Head of caudate nucleus (tissue), 42 donors: ENCODE measurements around the gene FAF1.
A peak's percentile ranks its signal among the peaks of the same experiment; 100 is the strongest.
"Not testable (repeated sequence)": the region's sequence is repeated elsewhere in the genome, so short reads cannot be mapped to it uniquely, and the experiment has no call there.

Source experiments
- DNase-seq, 42 donors: peaks; one replicate each; pipeline versions ENCODE4 v3.0.0 to v3.0.0-alpha.2; 2020 to 2021; ENCODE audit warnings: mixed read lengths in 7 of 42
- intact Hi-C: fragments of 100-400 bp; cut with DNase I; formaldehyde crosslinking; loops from one replicate; pipeline ENCODE4 v1.15.0; 2022

FAF1 gene

GRCh38 chr1:50826792-50827191 is 133.3 kb downstream of the FAF1 start:
- DNase-seq, intact Hi-C loops: not testable (repeated sequence)

GRCh38 chr1:50822035-50822776 is 137.9 kb downstream of the FAF1 start:
- peak in 9 of 42 donors; percentile 3 to 45 (median 22) for DNase-seq
- intact Hi-C loops: no loop called here

GRCh38 chr1:50820545-50820944 is 139.5 kb downstream of the FAF1 start:
- DNase-seq: no peak
- intact Hi-C loops: no loop called here

DNA sequence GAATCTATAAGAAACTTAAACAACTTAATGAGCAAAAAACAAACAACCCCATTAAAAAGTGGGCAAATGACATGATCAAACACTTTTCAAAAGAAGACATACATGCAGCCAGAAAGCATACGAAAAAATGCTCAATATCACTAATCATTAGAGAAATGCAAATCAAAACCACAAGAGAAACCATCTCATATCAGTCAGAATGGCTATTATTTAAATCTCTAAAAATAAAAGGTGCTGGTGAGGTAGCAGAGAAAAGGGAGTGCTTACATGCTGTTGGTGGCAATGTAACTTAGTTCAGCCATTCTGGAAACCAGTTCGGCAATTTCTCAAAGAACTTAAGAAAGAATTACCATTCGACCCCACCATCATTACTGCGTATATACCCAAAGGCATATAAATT is 147.7 kb downstream of the FAF1 start:
- intact Hi-C loops: no loop called here
- no peak for DNase-seq

GRCh38 chr1:50808296-50808695 is 151.8 kb downstream of the FAF1 start:
- no peak for DNase-seq
- intact Hi-C loops: no loop called here

GRCh38 chr1:50796272-50796671 is 163.8 kb downstream of the FAF1 start:
- intact Hi-C loops: no loop called here
- no peak for DNase-seq

GRCh38 chr1:50793521-50793920 is 166.5 kb downstream of the FAF1 start:
- no peak for DNase-seq
- intact Hi-C loops: no loop called here

- DNase-seq: no peak
These were observed 172.8 kb downstream of the FAF1 start for GRCh38 chr1:50787266-50787665.

GRCh38 chr1:50783286-50783685 is 176.8 kb downstream of the FAF1 start:
- intact Hi-C loops: no loop called here
- DNase-seq: no peak

More at GRCh38 chr1:50787266-50787665, 172.8 kb downstream of the FAF1 start:
- intact Hi-C loops: no loop called here

GRCh38 chr1:50780797-50781196 is 179.3 kb downstream of the FAF1 start:
- DNase-seq: no peak
- intact Hi-C loops: no loop called here

GRCh38 chr1:50779801-50780200 is 180.3 kb downstream of the FAF1 start:
- intact Hi-C loops: loop anchor here (10.0 kb wide), 1 partner anchor 405 kb away; no protein-coding TSS in a partner anchor

GRCh38 chr1:50775740-50776139 is 184.3 kb downstream of the FAF1 start:
- no peak for DNase-seq
- intact Hi-C loops: loop anchor here (10.0 kb wide), 1 partner anchor 409 kb away; no protein-coding TSS in a partner anchor

More at GRCh38 chr1:50779801-50780200, 180.3 kb downstream of the FAF1 start:
- no peak for DNase-seq

GRCh38 chr1:50774759-50775351 is 185.2 kb downstream of the FAF1 start:
- DNase-seq: peak in 14 of 42 donors; percentile 12 to 65 (median 28)
- intact Hi-C loops: loop anchor here (10.0 kb wide), 1 partner anchor 410 kb away; no protein-coding TSS in a partner anchor

DNA sequence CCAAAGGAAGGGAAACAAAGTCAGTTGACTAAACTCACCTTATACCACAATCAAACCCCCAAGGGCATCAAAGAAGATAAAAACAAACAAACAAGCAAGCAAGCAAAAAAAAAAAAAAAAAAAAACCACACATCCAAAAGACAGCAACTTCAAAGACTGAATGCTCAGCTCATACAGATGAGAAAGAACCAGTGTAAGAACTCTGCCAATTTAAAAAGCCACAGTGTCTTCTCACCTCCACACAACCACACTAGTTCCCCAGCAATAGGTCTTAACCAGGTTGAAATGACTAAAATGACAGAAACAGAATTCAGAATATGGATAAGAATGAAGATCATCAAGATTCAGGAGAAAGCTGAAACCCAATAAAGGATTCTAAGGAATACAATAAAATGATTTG is 193.4 kb downstream of the FAF1 start:
- no peak for DNase-seq
- intact Hi-C loops: no loop called here

DNA sequence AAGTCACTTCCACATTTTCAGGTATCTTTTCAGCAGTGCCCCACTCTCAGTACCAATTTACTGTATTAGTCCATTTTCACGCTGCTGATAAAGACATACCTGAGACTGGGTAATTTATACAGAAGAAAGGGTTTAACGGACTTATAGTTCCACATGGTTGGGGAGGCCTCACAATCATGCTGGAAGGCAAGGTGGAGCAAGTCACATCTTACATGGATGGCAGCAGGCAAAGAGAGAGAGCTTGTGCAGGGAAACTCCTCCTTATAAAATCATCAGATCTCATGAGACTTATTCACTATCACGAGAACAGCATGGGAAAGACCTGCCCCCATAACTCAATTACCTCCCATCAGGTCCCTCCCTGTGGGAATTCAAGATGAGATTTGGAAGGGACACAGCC is 203.5 kb downstream of the FAF1 start:
- intact Hi-C loops: not testable (repeated sequence)

GRCh38 chr1:50754764-50755163 is 205.3 kb downstream of the FAF1 start:
- DNase-seq, intact Hi-C loops: not testable (repeated sequence)

More for the DNA sequence above, 203.5 kb downstream of the FAF1 start:
- not testable (repeated sequence) for DNase-seq

- DNase-seq: peak in 38 of 42 donors; percentile 6 to 74 (median 46)
- intact Hi-C loops: no loop called here
These were observed 209.9 kb downstream of the FAF1 start for GRCh38 chr1:50750021-50750619.

GRCh38 chr1:50747394-50747793 is 212.7 kb downstream of the FAF1 start:
- intact Hi-C loops: no loop called here
- DNase-seq: no peak

- no peak for DNase-seq
- intact Hi-C loops: no loop called here
These were observed 217.5 kb downstream of the FAF1 start for GRCh38 chr1:50742523-50742922.

GRCh38 chr1:50739125-50739524 is 220.9 kb downstream of the FAF1 start:
- no peak for DNase-seq
- intact Hi-C loops: no loop called here
